Hepatocyte (in vitro differentiated cells): ENCODE measurements around the gene GIMAP8. TPM values are rescaled to one million over a fixed set of nuclear protein-coding genes. Genes with fewer than 3 reads are reported as not detected.

Experiments
- DNase-seq: peaks from one replicate; pipeline ENCODE4 v3.0.0-alpha.2; 2016; ENCODE audit warnings: low spot score
- H2AFZ ChIP-seq: fragments of 200-600 bp; sonication (generic); 2 replicates; pipeline ENCODE4 v1.6.0; 2016; ENCODE audit warnings: antibody characterized with exemption, mild to moderate bottlenecking
- H3K27ac ChIP-seq: fragments of 200-600 bp; sonication (generic); 2 replicates; pipeline ENCODE4 v1.5.1; 2016; ENCODE audit warnings: mild to moderate bottlenecking
- H3K27me3 ChIP-seq: fragments of 200-600 bp; sonication (generic); 2 replicates; pipeline ENCODE4 v1.6.1; 2016
- H3K36me3 ChIP-seq: fragments of 200-600 bp; sonication (generic); replicated peaks from 2 replicates; pipeline ENCODE4 v1.5.1; 2016; ENCODE audit warnings: low read depth; ENCODE audit not compliant: insufficient read depth
- H3K4me1 ChIP-seq: fragments of 200-600 bp; sonication (generic); 2 replicates; pipeline ENCODE4 v1.5.1; 2016; ENCODE audit warnings: mild to moderate bottlenecking, moderate library complexity; ENCODE audit not compliant: insufficient read depth
- H3K4me2 ChIP-seq: fragments of 200-600 bp; sonication (generic); 2 replicates; pipeline ENCODE4 v1.6.0; 2016
- H3K4me3 ChIP-seq: fragments of 200-600 bp; sonication (generic); 2 replicates; pipeline ENCODE4 v1.5.1; 2016; ENCODE audit warnings: mild to moderate bottlenecking
- H3K79me2 ChIP-seq: fragments of 200-600 bp; sonication (generic); 2 replicates; pipeline ENCODE4 v1.6.0; 2017; ENCODE audit warnings: mild to moderate bottlenecking
- H3K9me2 ChIP-seq: fragments of 200-600 bp; sonication (generic); replicated peaks from 2 replicates; pipeline ENCODE4 v1.6.0; 2017; ENCODE audit warnings: mild to moderate bottlenecking; ENCODE audit not compliant: insufficient read depth
- H3K9me3 ChIP-seq: fragments of 200-600 bp; sonication (generic); 2 replicates; pipeline ENCODE4 v1.5.1; 2016; ENCODE audit warnings: low read depth, mild to moderate bottlenecking
- H4K20me1 ChIP-seq: fragments of 200-600 bp; sonication (generic); 2 replicates; pipeline ENCODE4 v1.6.0; 2016; ENCODE audit warnings: mild to moderate bottlenecking; ENCODE audit not compliant: insufficient read depth, poor library complexity, severe bottlenecking
- EZH2 ChIP-seq: fragments of 200-600 bp; sonication (generic); IDR thresholded peaks from 2 replicates; pipeline ENCODE4 v1.6.1; 2016; ENCODE audit warnings: antibody characterized with exemption, mild to moderate bottlenecking, borderline replicate concordance
- EZH2phosphoT487 ChIP-seq: fragments of 200-600 bp; sonication (generic); IDR thresholded peaks from one replicate; pipeline ENCODE4 v1.6.1; 2018; ENCODE audit warnings: antibody characterized with exemption, mild to moderate bottlenecking, low read depth, moderate library complexity; ENCODE audit not compliant: unreplicated experiment, severe bottlenecking
- WGBS: methylation state at CpG from one replicate; pipeline ENCODE4 v1.1.6; 2016; ENCODE audit warnings: low lambda C conversion rate; ENCODE audit errors: missing lambda C conversion rate; 5-methylcytosine and 5-hydroxymethylcytosine counted together
- polyA plus RNA-seq: library from polyadenylated mRNA; unstranded; fragments of >200 nt; fragmentation: Nextera tagmentation; extraction: Ambion mirVana; gene quantifications from 2 replicates; pipeline ENCODE4 v1.2.1, GENCODE V29; 2016
- total RNA-seq: library from RNA; depleted of rRNA; stranded (reverse); fragments of >200 nt; gene quantifications from 2 replicates; pipeline ENCODE4 v1.2.3, GENCODE V29; 2014
- TF ChIP-seq, protein P1 (sequence below): fragments of 200-600 bp; sonication (generic); IDR thresholded peaks from 2 replicates; pipeline ENCODE4 v1.5.1; 2016; ENCODE audit warnings: antibody characterized with exemption, mild to moderate bottlenecking; ENCODE audit not compliant: poor library complexity

GIMAP8 gene
- total and polyA plus RNA-seq, 2 experiments from 2014 or later = 0.10 TPM; not detected in 1

DNA sequence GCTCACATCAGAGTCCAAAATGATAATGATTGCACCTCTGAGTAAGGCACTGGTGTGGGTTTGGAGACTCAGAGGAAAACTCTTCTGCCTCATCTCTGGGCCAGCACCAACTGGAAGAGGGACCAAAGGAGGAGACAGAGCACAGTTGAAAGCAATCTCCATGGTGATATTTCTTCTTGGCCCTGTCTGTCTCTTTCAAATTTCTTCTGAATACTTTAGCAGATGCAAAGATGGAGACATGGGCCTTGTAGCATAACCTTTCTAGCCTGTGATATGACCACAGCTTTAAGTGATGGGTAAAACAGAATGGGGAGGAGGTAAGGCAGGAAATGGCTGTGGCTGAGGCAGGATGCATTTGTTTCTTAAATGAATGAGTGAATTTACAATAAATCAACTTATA is 52.1 kb downstream of the GIMAP8 start:
- TF ChIP-seq, protein P1, sequence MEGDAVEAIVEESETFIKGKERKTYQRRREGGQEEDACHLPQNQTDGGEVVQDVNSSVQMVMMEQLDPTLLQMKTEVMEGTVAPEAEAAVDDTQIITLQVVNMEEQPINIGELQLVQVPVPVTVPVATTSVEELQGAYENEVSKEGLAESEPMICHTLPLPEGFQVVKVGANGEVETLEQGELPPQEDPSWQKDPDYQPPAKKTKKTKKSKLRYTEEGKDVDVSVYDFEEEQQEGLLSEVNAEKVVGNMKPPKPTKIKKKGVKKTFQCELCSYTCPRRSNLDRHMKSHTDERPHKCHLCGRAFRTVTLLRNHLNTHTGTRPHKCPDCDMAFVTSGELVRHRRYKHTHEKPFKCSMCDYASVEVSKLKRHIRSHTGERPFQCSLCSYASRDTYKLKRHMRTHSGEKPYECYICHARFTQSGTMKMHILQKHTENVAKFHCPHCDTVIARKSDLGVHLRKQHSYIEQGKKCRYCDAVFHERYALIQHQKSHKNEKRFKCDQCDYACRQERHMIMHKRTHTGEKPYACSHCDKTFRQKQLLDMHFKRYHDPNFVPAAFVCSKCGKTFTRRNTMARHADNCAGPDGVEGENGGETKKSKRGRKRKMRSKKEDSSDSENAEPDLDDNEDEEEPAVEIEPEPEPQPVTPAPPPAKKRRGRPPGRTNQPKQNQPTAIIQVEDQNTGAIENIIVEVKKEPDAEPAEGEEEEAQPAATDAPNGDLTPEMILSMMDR = no peak
- TF ChIP-seq EZH2 = no peak
- no peak for TF ChIP-seq EZH2phosphoT487
- no peak for DNase-seq
- Histone ChIP-seq H3K9me3 (no peaks in the 10 kb centered on the region), H3K36me3 (no peaks in the 10 kb centered on the region), H3K27me3 (no peaks in the 10 kb centered on the region), H3K4me2 (no peak overlapping the region), H3K4me1 (no peaks in the 10 kb centered on the region), H3K79me2 (no peaks in the 10 kb centered on the region), H2AFZ (no peak overlapping the region), H3K9me2 (no peaks in the 10 kb centered on the region), H3K27ac (no peak overlapping the region), H4K20me1 (no peaks in the 10 kb centered on the region), H3K4me3 (no peak overlapping the region)

DNA sequence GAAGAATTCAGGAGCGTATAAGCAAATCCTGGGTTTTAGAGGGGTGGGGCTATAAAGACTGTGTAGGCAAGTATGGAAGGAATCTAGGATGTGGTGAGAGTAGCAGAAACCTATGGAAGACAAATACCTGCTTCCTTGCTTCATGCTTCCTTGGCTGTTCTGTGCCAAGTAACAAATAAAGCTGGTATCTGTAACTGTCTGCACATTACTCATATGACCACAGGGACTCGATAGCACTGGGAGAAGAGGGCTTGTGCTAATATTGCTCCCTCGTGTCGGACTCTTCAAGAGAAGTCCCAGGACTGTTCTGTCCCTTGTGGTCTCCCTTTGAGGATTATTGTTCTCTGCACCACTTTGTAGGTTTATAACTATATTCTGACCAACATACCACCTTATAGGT is 52.7 kb downstream of the GIMAP8 start:
- Histone ChIP-seq H3K27me3 (no peaks in the 10 kb centered on the region), H3K36me3 (no peaks in the 10 kb centered on the region), H3K4me2 (no peak overlapping the region), H3K79me2 (no peaks in the 10 kb centered on the region), H3K4me1 (no peaks in the 10 kb centered on the region), H3K4me3 (no peak overlapping the region), H4K20me1 (no peaks in the 10 kb centered on the region), H3K27ac (no peak overlapping the region), H3K9me3 (no peaks in the 10 kb centered on the region), H2AFZ (no peak overlapping the region), H3K9me2 (no peaks in the 10 kb centered on the region)
- no peak for DNase-seq
- no peak for TF ChIP-seq EZH2phosphoT487
- no peak for TF ChIP-seq EZH2
- TF ChIP-seq, protein P1 = no peak
- WGBS = 87% methylated on average over 4 of the region's 4 CpGs

DNA sequence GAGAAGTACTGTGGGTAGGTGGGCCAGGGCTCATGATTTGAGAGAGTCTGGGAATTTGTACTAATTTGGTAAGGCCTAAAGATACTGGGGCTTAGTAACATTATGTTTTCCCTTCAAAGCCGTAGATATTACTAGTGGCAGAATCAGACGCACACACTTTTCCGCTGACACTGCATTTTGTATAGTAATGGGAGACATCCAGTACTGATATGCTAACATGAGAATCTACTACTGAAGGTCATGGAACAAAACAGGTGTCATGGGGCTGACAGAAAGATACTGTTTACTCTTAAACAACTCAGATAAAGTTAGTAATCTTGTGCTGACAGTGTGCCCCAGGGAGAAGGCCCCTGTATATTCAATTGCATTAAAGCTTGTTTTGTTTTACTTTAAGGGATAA is 53.2 kb downstream of the GIMAP8 start:
- Histone ChIP-seq H3K4me2 (no peak overlapping the region), H3K36me3 (no peaks in the 10 kb centered on the region), H3K79me2 (no peaks in the 10 kb centered on the region), H3K4me1 (no peaks in the 10 kb centered on the region), H3K27me3 (no peaks in the 10 kb centered on the region), H2AFZ (no peak overlapping the region), H4K20me1 (no peaks in the 10 kb centered on the region), H3K9me2 (no peaks in the 10 kb centered on the region), H3K4me3 (no peak overlapping the region), H3K9me3 (no peaks in the 10 kb centered on the region), H3K27ac (no peak overlapping the region)
- TF ChIP-seq EZH2 = no peak
- no peak for TF ChIP-seq EZH2phosphoT487
- TF ChIP-seq, protein P1 = no peak
- no peak for DNase-seq
- 78% methylated on average over 3 of the region's 3 CpGs for WGBS

DNA sequence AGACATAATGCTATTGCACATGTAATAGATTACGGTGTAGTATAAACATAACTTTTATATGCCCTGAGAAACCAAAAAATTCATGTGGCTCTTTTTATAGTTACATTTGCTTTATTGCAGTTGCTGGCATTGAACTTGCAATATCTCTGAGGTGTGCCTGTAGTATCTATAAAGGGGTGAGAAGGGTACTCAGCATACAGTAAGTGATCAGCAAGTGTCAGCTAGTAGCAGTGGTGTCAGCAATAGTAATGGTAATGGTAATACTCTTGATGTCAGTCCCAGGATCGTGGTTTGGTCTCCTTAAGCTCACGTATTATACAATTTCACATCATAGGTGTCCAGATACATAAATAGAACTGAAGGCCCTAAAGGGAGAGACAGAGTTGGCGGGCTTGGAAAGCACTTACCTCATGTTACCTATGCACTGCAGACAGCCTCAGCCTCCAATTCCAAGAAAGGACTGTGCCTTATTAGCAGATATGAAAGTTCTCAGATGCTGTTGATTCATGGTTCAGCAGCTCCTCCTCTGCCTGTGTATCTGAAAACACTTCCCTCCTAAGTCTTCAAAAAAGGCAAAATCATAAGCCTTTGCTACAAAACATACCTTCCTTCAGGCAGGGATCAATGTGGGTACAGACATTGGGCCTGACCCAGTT is 57.6 kb downstream of the GIMAP8 start:
- no peak overlapping the region for H3K4me2 ChIP-seq
- no peak for TF ChIP-seq EZH2phosphoT487
- TF ChIP-seq, protein P1 = no peak
- TF ChIP-seq EZH2 = no peak
- no peaks in the 10 kb centered on the region for H3K9me3 ChIP-seq
- no peaks in the 10 kb centered on the region for H3K27me3 ChIP-seq
- no peak overlapping the region for H3K4me3 ChIP-seq
- no peaks in the 10 kb centered on the region for H3K79me2 ChIP-seq
- no peak overlapping the region for H3K27ac ChIP-seq
- DNase-seq = no peak
- no peaks in the 10 kb centered on the region for H4K20me1 ChIP-seq
- WGBS = 88% methylated on average over 4 of the region's 4 CpGs
- no peaks in the 10 kb centered on the region for H3K4me1 ChIP-seq
- no peak overlapping the region for H2AFZ ChIP-seq
- no peaks in the 10 kb centered on the region for H3K36me3 ChIP-seq
- no peaks in the 10 kb centered on the region for H3K9me2 ChIP-seq
